GM10248 (cell line): ENCODE data around the gene TAPBPL.
"Not testable (repeated sequence)": the region's sequence is repeated elsewhere in the genome, so short reads cannot be mapped to it uniquely, and the experiment has no call there.

Experiments
- CTCF ChIA-PET: fragments of 300-600 bp; sonication (Branson Sonifier 250); formaldehyde crosslinking; extraction: SDS; loops from one replicate; lab custom pipeline; 2021; ENCODE audit warnings: antibody characterized with exemption; lab: Yijun Ruan, JAX
- POLR2A ChIA-PET: fragments of 350-650 bp; sonication (Branson Sonifier 250); formaldehyde crosslinking; extraction: SDS; loops from one replicate; lab custom pipeline; 2020; ENCODE audit warnings: antibody characterized with exemption; lab: Yijun Ruan, JAX
- DNase-seq: peaks from one replicate; pipeline ENCODE4 v3.0.0; 2012; ENCODE audit errors: extremely low spot score
- TF ChIP-seq, protein P1 (sequence below): IDR thresholded peaks from 2 replicates; pipeline ENCODE4 v1.5.1; 2012; ENCODE audit warnings: mild to moderate bottlenecking, low read depth; ENCODE audit errors: extremely low read depth, missing control alignments, control extremely low read depth

The TAPBPL gene

DNA sequence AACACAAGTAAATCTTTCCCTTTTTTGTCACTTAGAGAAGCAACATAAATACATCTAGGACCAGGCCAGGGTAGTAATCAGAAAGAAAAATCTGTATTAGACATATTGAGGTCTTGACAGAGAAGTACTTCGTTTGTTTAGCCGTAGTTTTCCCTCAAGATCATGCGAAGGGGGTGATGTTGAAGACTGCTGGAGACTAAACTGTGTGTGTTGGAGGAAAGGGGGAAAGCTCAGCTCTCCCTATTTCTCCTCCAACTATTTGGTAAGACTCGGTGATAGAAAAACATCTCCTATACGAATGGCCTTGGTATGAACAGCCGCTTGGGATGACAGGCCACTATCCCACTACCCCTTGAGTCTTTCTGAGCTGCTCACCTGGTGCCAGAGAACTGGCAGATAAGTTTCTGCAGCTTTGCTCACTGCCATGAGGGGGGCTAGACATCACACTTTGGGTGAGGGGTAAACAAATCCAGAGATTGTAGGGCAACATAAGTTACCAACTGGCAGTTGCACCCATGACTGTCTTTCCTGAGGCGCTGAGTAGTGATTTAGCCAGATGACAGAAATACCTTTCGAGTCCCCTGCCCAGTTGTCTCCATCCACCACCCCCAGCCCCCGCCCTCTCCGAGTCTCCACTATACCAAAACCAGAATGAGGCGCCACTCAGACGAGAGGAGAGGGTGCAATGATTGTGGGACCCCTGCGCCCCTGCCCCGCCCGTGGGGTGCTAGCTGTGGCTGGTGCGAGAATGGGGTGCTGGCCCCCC, 17.9 kb downstream of the TAPBPL start:
- TF ChIP-seq, protein P1, sequence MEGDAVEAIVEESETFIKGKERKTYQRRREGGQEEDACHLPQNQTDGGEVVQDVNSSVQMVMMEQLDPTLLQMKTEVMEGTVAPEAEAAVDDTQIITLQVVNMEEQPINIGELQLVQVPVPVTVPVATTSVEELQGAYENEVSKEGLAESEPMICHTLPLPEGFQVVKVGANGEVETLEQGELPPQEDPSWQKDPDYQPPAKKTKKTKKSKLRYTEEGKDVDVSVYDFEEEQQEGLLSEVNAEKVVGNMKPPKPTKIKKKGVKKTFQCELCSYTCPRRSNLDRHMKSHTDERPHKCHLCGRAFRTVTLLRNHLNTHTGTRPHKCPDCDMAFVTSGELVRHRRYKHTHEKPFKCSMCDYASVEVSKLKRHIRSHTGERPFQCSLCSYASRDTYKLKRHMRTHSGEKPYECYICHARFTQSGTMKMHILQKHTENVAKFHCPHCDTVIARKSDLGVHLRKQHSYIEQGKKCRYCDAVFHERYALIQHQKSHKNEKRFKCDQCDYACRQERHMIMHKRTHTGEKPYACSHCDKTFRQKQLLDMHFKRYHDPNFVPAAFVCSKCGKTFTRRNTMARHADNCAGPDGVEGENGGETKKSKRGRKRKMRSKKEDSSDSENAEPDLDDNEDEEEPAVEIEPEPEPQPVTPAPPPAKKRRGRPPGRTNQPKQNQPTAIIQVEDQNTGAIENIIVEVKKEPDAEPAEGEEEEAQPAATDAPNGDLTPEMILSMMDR, result no peak
- ChIA-PET CTCF (interaction anchor here (1.1 to 3.1 kb wide), 11 partner anchors 8 to 89 kb away, joined by 3 to 31 read pairs (median 6); partner anchors contain the start of gene MRPL51), POLR2A (interaction anchor here (0.6 to 2.8 kb wide), 27 partner anchors 9 to 382 kb away, joined by 3 to 73 read pairs (median 6); partner anchors contain the start of genes CDCA3, COPS7A, GAPDH and MLF2)
- no peak for DNase-seq

DNA sequence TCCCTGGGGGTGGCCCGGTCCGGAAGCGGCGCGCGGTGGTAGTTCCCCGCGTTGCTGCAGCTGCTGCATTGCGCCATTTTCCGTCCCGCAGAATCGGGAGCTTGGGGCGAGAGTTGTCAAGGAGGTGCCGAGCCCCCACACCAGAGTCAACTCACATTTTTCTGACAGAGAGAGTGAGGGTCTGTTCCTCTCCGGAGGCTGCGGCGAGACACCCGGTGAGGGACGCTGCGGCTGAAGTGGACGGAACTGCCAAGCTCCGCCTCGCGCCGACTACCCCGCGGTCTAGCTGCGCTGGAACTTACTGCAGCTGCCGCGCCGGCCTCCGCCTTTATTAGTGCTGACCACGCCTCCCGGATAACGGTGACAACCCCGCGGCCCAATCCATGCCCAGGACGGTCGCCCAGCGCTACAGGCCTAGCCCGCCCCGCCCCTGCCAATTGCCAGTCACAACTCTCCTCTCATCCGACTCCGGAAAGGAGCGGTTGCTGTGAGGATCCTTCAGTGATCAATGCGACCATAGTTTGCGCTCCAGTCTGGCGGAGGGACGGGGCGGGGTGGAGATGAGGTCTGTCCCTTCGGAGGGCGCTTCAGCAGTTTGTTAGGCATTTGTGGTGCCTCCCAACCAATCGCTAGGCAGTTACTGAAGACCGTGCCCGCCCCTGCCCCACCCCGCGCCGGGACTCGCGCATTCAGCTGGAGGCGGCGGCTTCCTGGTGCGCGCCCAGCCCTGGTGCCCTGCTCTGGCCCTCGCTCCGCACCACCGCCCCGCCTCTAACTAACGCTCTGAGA, 18.7 kb downstream of the TAPBPL start, which contains the start of gene VAMP1:
Gene VAMP1, minus strand, starts transcription at position 303 of the 789 bp plus-strand sequence. Its CDS starts 146 bp downstream, at position 157.
- TF ChIP-seq, protein P1, result no peak
- DNase-seq, result peak; percentile 96
- POLR2A ChIA-PET, result interaction anchor here (0.5 to 2.8 kb wide), 45 partner anchors 10 to 420 kb away, joined by 3 to 73 read pairs (median 5); partner anchors contain the start of genes CDCA3, COPS7A, GAPDH and MLF2
- CTCF ChIA-PET, result interaction anchor here (1.1 to 3.1 kb wide), 13 partner anchors 9 to 88 kb away, joined by 3 to 31 read pairs (median 4); partner anchors contain the start of gene MRPL51

DNA sequence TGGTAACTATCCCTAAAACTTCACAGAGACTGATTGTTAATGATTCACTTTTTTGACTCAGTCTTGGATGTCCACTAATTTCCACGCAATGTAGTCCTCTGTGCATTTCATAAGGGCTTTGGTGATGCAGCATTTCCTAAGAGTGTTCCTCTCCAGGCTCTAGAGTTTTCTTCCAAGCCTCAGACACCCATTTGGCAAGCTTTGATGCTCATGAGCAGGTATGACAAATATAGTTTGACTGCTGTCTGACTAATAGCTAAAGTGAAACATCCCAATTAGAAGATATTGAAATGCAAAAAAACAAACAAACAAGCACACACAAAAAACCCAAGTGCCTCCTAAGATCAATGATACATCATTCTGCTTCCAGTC, 20.1 kb downstream of the TAPBPL start:
- ChIA-PET POLR2A (interaction anchor here (0.6 kb wide), 1 partner anchor 405 kb away, joined by 8 read pairs; no protein-coding TSS in a partner anchor), CTCF (interaction anchor here (1.3 to 2.2 kb wide), 3 partner anchors 9 to 67 kb away, joined by 3 to 12 read pairs (median 3); no protein-coding TSS in a partner anchor)
- TF ChIP-seq, protein P1, result no peak
- DNase-seq, result no peak

DNA sequence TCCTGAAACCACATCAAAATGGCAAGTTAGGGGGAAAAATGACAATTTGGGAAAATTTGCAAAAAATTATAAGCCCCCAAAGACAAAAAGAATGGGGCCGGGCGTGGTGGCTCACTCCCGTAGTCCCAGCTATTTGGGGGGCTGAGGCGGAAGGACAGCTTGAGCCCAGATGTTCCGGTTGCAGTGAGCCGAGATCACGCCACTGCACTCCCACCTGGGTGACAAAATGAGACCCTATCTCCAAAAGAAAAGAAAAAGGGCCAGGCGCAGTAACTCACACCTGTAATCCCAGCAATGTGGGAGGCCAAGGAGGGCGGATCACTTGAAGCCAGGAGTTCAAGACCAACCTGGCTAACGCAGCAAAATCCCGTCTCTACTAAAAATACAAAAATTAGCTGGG, 20.6 kb downstream of the TAPBPL start:
- TF ChIP-seq, protein P1, result no peak
- no peak for DNase-seq
- POLR2A ChIA-PET, result interaction anchor here (0.6 kb wide), 1 partner anchor 404 kb away, joined by 8 read pairs; no protein-coding TSS in a partner anchor
- CTCF ChIA-PET, result no interaction called here

DNA sequence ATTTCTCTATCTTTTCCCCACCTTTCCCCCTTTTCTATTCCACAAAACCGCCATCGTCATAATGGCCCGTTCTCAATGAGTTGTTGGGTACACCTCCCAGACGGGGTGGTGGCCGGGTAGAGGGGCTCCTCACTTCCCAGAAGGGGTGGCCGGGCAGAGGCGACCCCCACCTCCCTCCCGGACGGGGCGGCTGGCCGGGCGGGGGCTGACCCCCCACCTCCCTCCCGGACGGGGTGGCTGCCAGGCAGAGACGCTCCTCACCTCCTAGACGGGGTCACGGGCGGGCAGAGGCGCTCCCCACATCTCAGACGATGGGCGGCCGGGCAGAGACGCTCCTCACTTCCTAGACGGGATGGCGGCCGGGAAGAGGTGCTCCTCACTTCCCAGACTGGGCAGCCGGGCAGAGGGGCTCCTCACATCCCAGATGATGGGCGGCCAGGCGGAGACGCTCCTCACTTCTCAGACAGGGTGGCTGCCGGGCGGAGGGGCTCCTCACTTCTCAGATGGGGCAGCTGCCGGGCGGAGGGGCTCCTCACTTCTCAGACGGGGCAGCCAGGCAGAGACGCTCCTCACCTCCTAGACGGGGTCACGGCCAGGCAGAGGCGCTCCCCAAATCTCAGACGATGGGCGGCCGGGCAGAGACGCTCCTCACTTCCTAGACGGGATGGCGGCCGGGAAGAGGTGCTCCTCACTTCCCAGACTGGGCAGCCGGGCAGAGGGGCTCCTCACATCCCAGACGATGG, 23.6 kb downstream of the TAPBPL start:
- CTCF ChIA-PET, result interaction anchor here (1.5 kb wide), 1 partner anchor 10 kb away, joined by 5 read pairs; no protein-coding TSS in a partner anchor
- POLR2A ChIA-PET, DNase-seq: not testable (repeated sequence)

- CTCF ChIA-PET, result no interaction called here
- DNase-seq, result no peak
- TF ChIP-seq, protein P1, result no peak
- POLR2A ChIA-PET, result no interaction called here
Observed at GRCh38 chr12:6476489-6476888, 24.6 kb downstream of the TAPBPL start.

GRCh38 chr12:6477601-6478377, 25.9 kb downstream of the TAPBPL start:
- CTCF ChIA-PET, result interaction anchor here (0.9 kb wide), 1 partner anchor 12 kb away, joined by 3 read pairs; no protein-coding TSS in a partner anchor
- POLR2A ChIA-PET, result interaction anchor here (0.6 kb wide), 1 partner anchor 281 kb away, joined by 4 read pairs; no protein-coding TSS in a partner anchor
- not testable (repeated sequence) for DNase-seq
